ENCODE data around the gene UCP3. TPM values are rescaled to one million over a fixed set of nuclear protein-coding genes. Genes with fewer than 3 reads are reported as not detected.

Gene UCP3
- total and polyA plus RNA-seq, 7 donors: 0.23 to 2.8 (median 1.0) TPM; not detected in 1

GRCh38 chr11:73980001-73980961 lies 28.6 kb downstream of the UCP3 start:
- Histone ChIP-seq H3K4me1 (peaks cover 0 to 19% (median 14%) of the 10 kb centered on the region in 4 donors), H3K27ac (peak overlapping the region in 2 of 4 donors; percentile 44 to 90), H3K4me3 (peak overlapping the region in 1 of 4 donors; percentile 65), H3K27me3 (no peaks in the 10 kb centered on the region), H3K9me3 (no peaks in the 10 kb centered on the region), H3K36me3 (peaks cover 0 to 32% (median 8%) of the 10 kb centered on the region in 4 donors)
- 18 to 32% methylated on average over 6 of the region's 6 CpGs for WGBS, 2 donors
- peak; percentile 63 for DNase-seq
- no peak for TF ChIP-seq POLR2A (IDR thresholded peaks at IDR 0.05)
- TF ChIP-seq POLR2AphosphoS5 (IDR thresholded peaks at IDR 0.05): no peak
- TF ChIP-seq EP300 (IDR thresholded peaks at IDR 0.05): no peak
- no peak for TF ChIP-seq CTCF (IDR thresholded peaks at IDR 0.05)
- intact Hi-C loops (cut with DNase I): loop anchor here (5.0 kb wide), 1 partner anchor 192 kb away; the partner anchor contains the start of genes C2CD3 and PPME1

- no peak for TF ChIP-seq POLR2A (IDR thresholded peaks at IDR 0.05)
- no peak for TF ChIP-seq POLR2AphosphoS5 (IDR thresholded peaks at IDR 0.05)
- TF ChIP-seq EP300 (IDR thresholded peaks at IDR 0.05): no peak
- no peak for TF ChIP-seq CTCF (IDR thresholded peaks at IDR 0.05)
- intact Hi-C loops (cut with DNase I): no loop called here
- Histone ChIP-seq H3K4me3 (no peak overlapping the region), H3K36me3 (peaks cover 0 to 42% (median 8%) of the 10 kb centered on the region in 4 donors), H3K9me3 (no peaks in the 10 kb centered on the region), H3K27me3 (no peaks in the 10 kb centered on the region), H3K4me1 (peaks cover 0 to 16% (median 12%) of the 10 kb centered on the region in 4 donors), H3K27ac (no peak overlapping the region)
- no peak for DNase-seq
- 94 to 96% methylated on average over 3 of the region's 3 CpGs for WGBS, 2 donors
These were observed 30.3 kb downstream of the UCP3 start for GRCh38 chr11:73978576-73979086.

- Histone ChIP-seq H3K4me3 (no peak overlapping the region), H3K36me3 (peaks cover 0 to 42% (median 8%) of the 10 kb centered on the region in 4 donors), H3K27ac (no peak overlapping the region), H3K9me3 (no peaks in the 10 kb centered on the region), H3K4me1 (peaks cover 0 to 12% (median 9%) of the 10 kb centered on the region in 4 donors), H3K27me3 (no peaks in the 10 kb centered on the region)
- 97 to 98% methylated on average over 18 of the region's 18 CpGs for WGBS, 2 donors
- intact Hi-C loops (cut with DNase I): no loop called here
- peak; percentile 33 for DNase-seq
- TF ChIP-seq POLR2AphosphoS5 (IDR thresholded peaks at IDR 0.05) (no peak), CTCF (IDR thresholded peaks at IDR 0.05) (no peak), EP300 (IDR thresholded peaks at IDR 0.05) (no peak), POLR2A (IDR thresholded peaks at IDR 0.05) (no peak)
These were observed 30.9 kb downstream of the UCP3 start for GRCh38 chr11:73977856-73978519.

DNA sequence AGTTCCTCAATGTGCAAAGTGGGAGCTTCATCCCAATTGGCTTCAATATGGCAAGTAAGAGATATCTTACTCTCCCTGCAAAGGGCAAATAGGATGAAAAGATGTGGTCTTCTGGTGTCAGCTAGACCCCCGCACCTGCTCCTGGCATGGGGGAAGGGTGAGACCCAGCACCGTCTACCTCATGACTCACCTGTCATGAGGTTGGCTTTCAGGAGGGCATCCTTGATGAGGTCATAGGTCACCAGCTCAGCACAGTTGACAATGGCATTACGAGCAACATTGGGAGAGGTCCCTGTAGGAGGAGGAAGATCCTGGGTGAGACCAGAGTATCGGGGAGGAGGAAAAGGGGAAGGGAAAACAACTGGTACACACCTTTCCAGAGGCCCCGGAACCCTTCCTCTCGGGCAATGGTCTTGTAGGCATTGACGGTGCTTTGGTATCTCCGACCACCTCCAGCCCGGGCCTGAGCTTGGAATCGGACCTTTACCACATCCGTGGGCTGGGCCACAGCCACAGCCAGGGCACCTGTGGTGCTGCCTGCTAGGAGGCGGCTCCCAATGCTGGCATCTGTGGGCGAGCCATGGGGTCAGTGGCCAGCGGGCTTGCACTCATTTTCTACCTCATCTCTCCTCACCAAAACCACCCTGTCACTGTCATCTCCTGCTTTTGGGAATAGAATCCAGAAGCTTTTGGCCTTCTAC lies 32.3 kb downstream of the UCP3 start:
- Histone ChIP-seq H3K9me3 (no peaks in the 10 kb centered on the region), H3K4me3 (no peak overlapping the region), H3K36me3 (peaks cover 0 to 42% (median 8%) of the 10 kb centered on the region in 4 donors), H3K4me1 (peaks cover 0 to 2% (median under 1%) of the 10 kb centered on the region in 4 donors), H3K27me3 (no peaks in the 10 kb centered on the region), H3K27ac (no peak overlapping the region)
- WGBS, 2 donors: 89 to 92% methylated on average over 14 of the region's 14 CpGs
- DNase-seq: peak; percentile 56
- TF ChIP-seq POLR2AphosphoS5 (IDR thresholded peaks at IDR 0.05): no peak
- TF ChIP-seq CTCF (IDR thresholded peaks at IDR 0.05): no peak
- no peak for TF ChIP-seq EP300 (IDR thresholded peaks at IDR 0.05)
- no peak for TF ChIP-seq POLR2A (IDR thresholded peaks at IDR 0.05)
- intact Hi-C loops (cut with DNase I): no loop called here
